Activated CD8-positive, alpha-beta T cell treated with anti-CD3 and anti-CD28 coated beads for 36 hours (primary cell): ENCODE results near the gene CCN2. TPM values are rescaled to one million over a fixed set of nuclear protein-coding genes. Genes with fewer than 3 reads are reported as not detected.
A peak's percentile ranks its signal among the peaks of the same experiment; 100 is the strongest.
"Not testable (repeated sequence)": the region's sequence is repeated elsewhere in the genome, so short reads cannot be mapped to it uniquely, and the experiment has no call there.

Experiments
- ATAC-seq: fragments of 200-7000 bp; cut with Tn5 transposase; one replicate; pipeline ENCODE4 v1.10.0; 2021; ENCODE audit warnings: mild to moderate bottlenecking, moderate library complexity
- CTCF ChIA-PET: fragments of 350-600 bp; sonication (Branson Sonifier 250); formaldehyde crosslinking; loops from one replicate; lab custom pipeline; 2021; ENCODE audit warnings: antibody characterized with exemption; lab: Charles Lee
- POLR2A ChIA-PET: fragments of 350-600 bp; sonication (Branson Sonifier 250); formaldehyde crosslinking; loops from one replicate; lab custom pipeline; 2021; ENCODE audit warnings: antibody characterized with exemption; lab: Charles Lee
- DNase-seq: peaks from one replicate; pipeline ENCODE4 v3.0.0-alpha.2; 2020
- H3K27ac Mint-ChIP-seq: one replicate; pipeline ENCODE4 v1.8.0; 2021; ENCODE audit warnings: mild to moderate bottlenecking, mixed read lengths
- H3K27me3 Mint-ChIP-seq: one replicate; pipeline ENCODE4 v1.8.0; 2021; ENCODE audit warnings: mixed read lengths
- H3K36me3 Mint-ChIP-seq: one replicate; pipeline ENCODE4 v1.8.0; 2021; ENCODE audit warnings: low read depth, mixed read lengths
- H3K4me1 Mint-ChIP-seq: one replicate; pipeline ENCODE4 v1.8.0; 2021; ENCODE audit warnings: low read depth, mixed read lengths
- H3K4me3 Mint-ChIP-seq: one replicate; pipeline ENCODE4 v1.8.0; 2021; ENCODE audit warnings: mild to moderate bottlenecking, moderate library complexity, mixed read lengths
- H3K9me3 Mint-ChIP-seq: one replicate; pipeline ENCODE4 v1.8.0; 2021; ENCODE audit warnings: mixed read lengths
- intact Hi-C: fragments of 100-400 bp; cut with micrococcal nuclease; formaldehyde crosslinking; loops from one replicate; pipeline ENCODE4 v1.10.0; 2022
- total RNA-seq, 2 experiments: library from RNA; stranded (reverse); gene quantifications; one replicate each; pipeline ENCODE4 v1.2.3, GENCODE V29; 2021
- TF ChIP-seq, protein P1 (sequence below): fragments of 200-600 bp; IDR thresholded peaks from one replicate; pipeline ENCODE4 v1.8.0; 2022; ENCODE audit warnings: antibody characterized with exemption, mild to moderate bottlenecking

CCN2 gene
- total RNA-seq, 2 experiments from 2014 or later, result not detected

GRCh38 chr6:131910956-131911355 is 40.2 kb downstream of the CCN2 start:
- TF ChIP-seq, protein P1, sequence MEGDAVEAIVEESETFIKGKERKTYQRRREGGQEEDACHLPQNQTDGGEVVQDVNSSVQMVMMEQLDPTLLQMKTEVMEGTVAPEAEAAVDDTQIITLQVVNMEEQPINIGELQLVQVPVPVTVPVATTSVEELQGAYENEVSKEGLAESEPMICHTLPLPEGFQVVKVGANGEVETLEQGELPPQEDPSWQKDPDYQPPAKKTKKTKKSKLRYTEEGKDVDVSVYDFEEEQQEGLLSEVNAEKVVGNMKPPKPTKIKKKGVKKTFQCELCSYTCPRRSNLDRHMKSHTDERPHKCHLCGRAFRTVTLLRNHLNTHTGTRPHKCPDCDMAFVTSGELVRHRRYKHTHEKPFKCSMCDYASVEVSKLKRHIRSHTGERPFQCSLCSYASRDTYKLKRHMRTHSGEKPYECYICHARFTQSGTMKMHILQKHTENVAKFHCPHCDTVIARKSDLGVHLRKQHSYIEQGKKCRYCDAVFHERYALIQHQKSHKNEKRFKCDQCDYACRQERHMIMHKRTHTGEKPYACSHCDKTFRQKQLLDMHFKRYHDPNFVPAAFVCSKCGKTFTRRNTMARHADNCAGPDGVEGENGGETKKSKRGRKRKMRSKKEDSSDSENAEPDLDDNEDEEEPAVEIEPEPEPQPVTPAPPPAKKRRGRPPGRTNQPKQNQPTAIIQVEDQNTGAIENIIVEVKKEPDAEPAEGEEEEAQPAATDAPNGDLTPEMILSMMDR, result no peak
- ATAC-seq (no peak), DNase-seq (no peak)
- peaks cover 7% of the 10 kb centered on the region for H3K4me1 Mint-ChIP-seq
- CTCF ChIA-PET, result interaction anchor here (0.9 to 3.2 kb wide), 11 partner anchors 14 to 387 kb away, joined by 3 to 44 read pairs (median 4); no protein-coding TSS in a partner anchor
- H3K9me3 Mint-ChIP-seq, result peaks cover 2% of the 10 kb centered on the region
- intact Hi-C loops, result loop anchor here (2.0 to 10.0 kb wide), 2 partner anchors 126 to 226 kb away; no protein-coding TSS in a partner anchor
- H3K4me3 Mint-ChIP-seq, result no peak overlapping the region
- no peak overlapping the region for H3K27ac Mint-ChIP-seq
- POLR2A ChIA-PET, result no interaction called here
- H3K36me3 Mint-ChIP-seq, result no peaks in the 10 kb centered on the region
- peaks cover 31% of the 10 kb centered on the region for H3K27me3 Mint-ChIP-seq

- no peak for ATAC-seq
- POLR2A ChIA-PET, result no interaction called here
- CTCF ChIA-PET, result interaction anchor here (0.7 to 3.2 kb wide), 29 partner anchors 10 to 676 kb away, joined by 3 to 44 read pairs (median 3); partner anchors contain the start of gene MED23
- peaks cover 7% of the 10 kb centered on the region for H3K4me1 Mint-ChIP-seq
- TF ChIP-seq, protein P1, result no peak
- H3K4me3 Mint-ChIP-seq, result no peak overlapping the region
- DNase-seq, result no peak
- H3K9me3 Mint-ChIP-seq, result no peaks in the 10 kb centered on the region
- H3K36me3 Mint-ChIP-seq, result no peaks in the 10 kb centered on the region
- H3K27me3 Mint-ChIP-seq, result peaks cover 28% of the 10 kb centered on the region
- no peak overlapping the region for H3K27ac Mint-ChIP-seq
- intact Hi-C loops, result loop anchor here (2.0 to 10.0 kb wide), 2 partner anchors 125 to 225 kb away; no protein-coding TSS in a partner anchor
Measured at GRCh38 chr6:131910219-131910589, 41.0 kb downstream of the CCN2 start.

GRCh38 chr6:131909408-131910218 is 41.6 kb downstream of the CCN2 start:
- Mint-ChIP-seq H3K9me3 (no peaks in the 10 kb centered on the region), H3K4me1 (peaks cover 7% of the 10 kb centered on the region), H3K27me3 (peaks cover 24% of the 10 kb centered on the region), H3K27ac (no peak overlapping the region), H3K4me3 (no peak overlapping the region), H3K36me3 (no peaks in the 10 kb centered on the region)
- TF ChIP-seq, protein P1, result peak; percentile 89
- intact Hi-C loops, result loop anchor here (2.0 to 10.0 kb wide), 2 partner anchors 125 to 225 kb away; no protein-coding TSS in a partner anchor
- ATAC-seq (peak; percentile 97), DNase-seq (peak; percentile 87)
- CTCF ChIA-PET, result interaction anchor here (0.7 to 3.2 kb wide), 29 partner anchors 10 to 676 kb away, joined by 3 to 44 read pairs (median 3); partner anchors contain the start of gene MED23
- POLR2A ChIA-PET, result no interaction called here

- ATAC-seq, POLR2A ChIA-PET, H3K4me1 Mint-ChIP-seq, H3K27ac Mint-ChIP-seq, intact Hi-C loops, H3K36me3 Mint-ChIP-seq, H3K9me3 Mint-ChIP-seq, DNase-seq, H3K4me3 Mint-ChIP-seq: not testable (repeated sequence)
- CTCF ChIA-PET, result interaction anchor here (1.2 to 1.9 kb wide), 2 partner anchors 213 to 280 kb away, joined by 3 to 11 read pairs; no protein-coding TSS in a partner anchor
- H3K27me3 Mint-ChIP-seq, result peaks cover 23% of the 10 kb centered on the region
Measured at GRCh38 chr6:131908787-131909186, 42.4 kb downstream of the CCN2 start.

DNA sequence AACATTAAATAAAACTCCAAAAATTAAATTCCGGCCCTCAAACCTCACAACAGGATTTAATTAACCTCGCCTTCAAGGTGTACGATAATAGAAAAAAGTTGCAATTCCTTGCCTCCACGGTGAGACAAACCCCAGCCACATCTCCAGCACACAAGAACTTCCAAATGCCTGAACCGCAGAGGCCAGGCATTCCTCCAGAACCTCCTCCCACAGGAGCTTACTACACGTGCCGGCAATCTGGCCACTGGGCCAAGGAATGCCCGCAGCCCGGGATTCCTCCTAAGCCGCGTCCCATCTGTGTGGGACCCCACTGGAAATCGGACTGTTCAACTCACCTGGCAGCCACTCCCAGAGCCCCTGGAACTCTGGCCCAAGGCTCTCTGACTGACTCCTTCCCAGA is 47.4 kb downstream of the CCN2 start:
- CTCF ChIA-PET, intact Hi-C loops: not testable (repeated sequence)

DNA sequence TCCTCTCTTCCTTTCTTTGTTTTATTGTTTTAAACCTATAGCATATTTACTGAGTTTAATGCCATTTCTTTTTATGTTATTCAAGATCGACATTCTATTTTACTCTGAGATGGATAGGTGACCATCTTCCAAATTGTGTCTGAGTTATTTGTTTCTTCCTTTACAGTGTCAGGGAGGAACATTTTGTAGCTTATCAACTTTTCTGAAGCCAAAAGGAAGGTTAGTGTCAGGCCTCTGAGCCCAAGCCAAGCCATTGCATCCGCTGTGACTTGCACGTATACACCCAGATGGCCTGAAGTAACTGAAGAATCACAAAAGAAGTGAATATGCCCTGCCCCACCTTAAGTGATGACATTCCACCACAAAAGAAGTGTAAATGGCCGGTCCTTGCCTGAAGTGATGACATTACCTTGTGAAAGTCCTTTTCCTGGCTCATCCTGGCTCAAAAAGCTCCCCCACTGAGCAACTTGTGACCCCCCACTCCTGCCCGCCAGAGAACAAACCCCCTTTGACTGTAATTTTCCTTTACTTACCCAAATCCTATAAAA is 49.8 kb downstream of the CCN2 start:
- H3K4me3 Mint-ChIP-seq, H3K27me3 Mint-ChIP-seq, H3K9me3 Mint-ChIP-seq, ATAC-seq, H3K36me3 Mint-ChIP-seq, H3K27ac Mint-ChIP-seq, DNase-seq, intact Hi-C loops, POLR2A ChIA-PET, H3K4me1 Mint-ChIP-seq: not testable (repeated sequence)
- CTCF ChIA-PET, result interaction anchor here (1.5 kb wide), 1 partner anchor 206 kb away, joined by 4 read pairs; no protein-coding TSS in a partner anchor

More for the DNA sequence above, 47.4 kb downstream of the CCN2 start:
- H3K27me3 Mint-ChIP-seq, H3K4me3 Mint-ChIP-seq, H3K36me3 Mint-ChIP-seq, H3K9me3 Mint-ChIP-seq, DNase-seq, H3K4me1 Mint-ChIP-seq, POLR2A ChIA-PET, ATAC-seq, H3K27ac Mint-ChIP-seq: not testable (repeated sequence)
